DOHH2 (cell line): ENCODE results near the gene DOLK.
"Not testable (repeated sequence)": the region's sequence is repeated elsewhere in the genome, so short reads cannot be mapped to it uniquely, and the experiment has no call there.

ENCODE experiments used
- H3F3A ChIP-seq: fragments of 200-600 bp; sonication (generic), shearing (Covaris generic); 2 replicates; pipeline ENCODE4 v1.6.0; 2016; ENCODE audit warnings: antibody characterized with exemption, mild to moderate bottlenecking; ENCODE audit not compliant: control insufficient read depth, insufficient read depth
- H3K27ac ChIP-seq: fragments of 200-600 bp; sonication (generic); 2 replicates; pipeline ENCODE4 v1.5.1; 2014; ENCODE audit warnings: low read depth, mild to moderate bottlenecking, low read length, moderate library complexity
- H3K27me3 ChIP-seq: fragments of 200-600 bp; sonication (generic); 2 replicates; pipeline ENCODE4 v1.6.1; 2014; ENCODE audit warnings: mild to moderate bottlenecking, low read length, mixed read lengths; ENCODE audit not compliant: control insufficient read depth
- H3K36me3 ChIP-seq: fragments of 200-600 bp; sonication (generic); 2 replicates; pipeline ENCODE4 v1.6.1; 2014; ENCODE audit warnings: mild to moderate bottlenecking, low read length, moderate library complexity, mixed read lengths; ENCODE audit not compliant: control insufficient read depth
- H3K4me1 ChIP-seq: fragments of 200-600 bp; sonication (generic); 2 replicates; pipeline ENCODE4 v1.6.1; 2014; ENCODE audit warnings: mild to moderate bottlenecking, low read length, mixed read lengths; ENCODE audit not compliant: control insufficient read depth
- H3K4me2 ChIP-seq: fragments of 200-600 bp; sonication (generic); 2 replicates; pipeline ENCODE4 v1.6.0; 2014; ENCODE audit warnings: mild to moderate bottlenecking, low read length, moderate library complexity
- H3K4me3 ChIP-seq: fragments of 200-600 bp; sonication (generic); 2 replicates; pipeline ENCODE4 v1.5.1; 2014; ENCODE audit warnings: mild to moderate bottlenecking, low read length, mixed read lengths
- H3K79me2 ChIP-seq: fragments of 200-600 bp; sonication (generic); 2 replicates; pipeline ENCODE4 v1.6.1; 2014; ENCODE audit warnings: mild to moderate bottlenecking, low read length, mixed read lengths; ENCODE audit not compliant: control insufficient read depth
- H3K9me2 ChIP-seq: fragments of 200-600 bp; sonication (generic); replicated peaks from 2 replicates; pipeline ENCODE4 v1.6.1; 2014; ENCODE audit warnings: mild to moderate bottlenecking, low read length, mixed read lengths; ENCODE audit not compliant: control insufficient read depth
- H3K9me3 ChIP-seq: fragments of 200-600 bp; sonication (generic); 2 replicates; pipeline ENCODE4 v1.6.1; 2014; ENCODE audit warnings: antibody characterized with exemption, low read length, mixed read lengths; ENCODE audit not compliant: control insufficient read depth, insufficient read depth
- H4K20me1 ChIP-seq: fragments of 200-600 bp; sonication (generic); 2 replicates; pipeline ENCODE4 v1.6.0; 2014; ENCODE audit warnings: low read depth, mild to moderate bottlenecking, antibody characterized with exemption, low read length, moderate library complexity; ENCODE audit not compliant: control insufficient read depth, insufficient read depth
- EZH2phosphoT487 ChIP-seq: fragments of 200-600 bp; sonication (generic); IDR thresholded peaks from 2 replicates; pipeline ENCODE4 v1.6.1; 2017; ENCODE audit warnings: borderline replicate concordance, mild to moderate bottlenecking, antibody characterized with exemption, low read length, moderate library complexity, mixed read lengths
- TF ChIP-seq, protein P1 (sequence below): fragments of 200-600 bp; sonication (generic); IDR thresholded peaks from one replicate; pipeline ENCODE4 v1.5.1; 2014; ENCODE audit warnings: antibody characterized with exemption, mild to moderate bottlenecking, low read depth, low read length; ENCODE audit not compliant: poor library complexity, severe bottlenecking

DOLK gene

GRCh38 chr9:128946571-128947276, 679 bp downstream of the DOLK start:
- Histone ChIP-seq H3K9me2 (no peaks in the 10 kb centered on the region), H3K4me1 (peaks cover 14% of the 10 kb centered on the region), H3K4me2 (peak overlapping the region; percentile 83), H3K27me3 (no peaks in the 10 kb centered on the region), H3K4me3 (peak overlapping the region; percentile 93), H3K9me3 (no peaks in the 10 kb centered on the region), H3F3A (no peaks in the 10 kb centered on the region; the same call in 1 of the 2 replicates), H3K27ac (no peak overlapping the region), H3K79me2 (peaks cover 49% of the 10 kb centered on the region), H4K20me1 (no peaks in the 10 kb centered on the region), H3K36me3 (peaks cover 28% of the 10 kb centered on the region)
- TF ChIP-seq, protein P1, sequence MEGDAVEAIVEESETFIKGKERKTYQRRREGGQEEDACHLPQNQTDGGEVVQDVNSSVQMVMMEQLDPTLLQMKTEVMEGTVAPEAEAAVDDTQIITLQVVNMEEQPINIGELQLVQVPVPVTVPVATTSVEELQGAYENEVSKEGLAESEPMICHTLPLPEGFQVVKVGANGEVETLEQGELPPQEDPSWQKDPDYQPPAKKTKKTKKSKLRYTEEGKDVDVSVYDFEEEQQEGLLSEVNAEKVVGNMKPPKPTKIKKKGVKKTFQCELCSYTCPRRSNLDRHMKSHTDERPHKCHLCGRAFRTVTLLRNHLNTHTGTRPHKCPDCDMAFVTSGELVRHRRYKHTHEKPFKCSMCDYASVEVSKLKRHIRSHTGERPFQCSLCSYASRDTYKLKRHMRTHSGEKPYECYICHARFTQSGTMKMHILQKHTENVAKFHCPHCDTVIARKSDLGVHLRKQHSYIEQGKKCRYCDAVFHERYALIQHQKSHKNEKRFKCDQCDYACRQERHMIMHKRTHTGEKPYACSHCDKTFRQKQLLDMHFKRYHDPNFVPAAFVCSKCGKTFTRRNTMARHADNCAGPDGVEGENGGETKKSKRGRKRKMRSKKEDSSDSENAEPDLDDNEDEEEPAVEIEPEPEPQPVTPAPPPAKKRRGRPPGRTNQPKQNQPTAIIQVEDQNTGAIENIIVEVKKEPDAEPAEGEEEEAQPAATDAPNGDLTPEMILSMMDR = no peak
- TF ChIP-seq EZH2phosphoT487 = no peak

DNA sequence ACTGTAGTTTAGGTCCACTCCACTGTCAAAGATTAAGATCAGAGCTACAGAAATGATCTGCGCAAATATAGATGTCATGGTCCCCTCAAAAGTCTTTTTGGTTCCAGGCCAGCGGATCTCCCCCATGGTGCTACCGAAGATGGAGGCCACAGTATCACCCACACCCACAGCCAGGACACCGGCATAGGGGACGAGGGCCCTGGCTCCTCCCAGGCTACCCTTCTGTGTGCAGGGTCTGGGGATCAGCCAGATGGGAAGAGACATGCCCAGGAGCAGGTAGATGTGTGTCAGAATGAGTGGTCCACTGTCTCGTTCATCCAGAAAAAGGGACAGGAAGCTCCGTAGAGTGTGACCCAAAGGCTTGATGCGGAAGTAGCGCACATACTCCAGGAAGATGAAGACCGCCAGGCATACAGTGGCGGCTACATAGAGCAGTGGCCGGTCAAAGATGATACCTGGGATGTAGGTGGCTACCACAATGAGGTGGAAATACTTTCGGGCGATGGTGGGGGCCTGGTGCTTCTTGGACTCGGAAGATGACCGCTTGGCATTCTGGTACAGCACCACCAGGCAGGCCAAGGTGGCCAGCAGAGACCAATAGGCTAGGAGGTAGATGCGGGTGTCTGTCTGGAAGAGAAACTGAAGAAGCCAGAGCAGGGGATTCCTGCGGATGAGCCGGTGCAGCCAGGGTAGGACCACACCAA, 1.5 kb downstream of the DOLK start:
- TF ChIP-seq EZH2phosphoT487 = no peak
- TF ChIP-seq, protein P1 = no peak
- Histone ChIP-seq H3K79me2 (peaks cover 49% of the 10 kb centered on the region), H3K4me1 (peaks cover 14% of the 10 kb centered on the region), H4K20me1 (no peaks in the 10 kb centered on the region), H3K36me3 (peaks cover 21% of the 10 kb centered on the region), H3F3A (no peaks in the 10 kb centered on the region; the same call in 1 of the 2 replicates), H3K9me3 (no peaks in the 10 kb centered on the region), H3K27me3 (no peaks in the 10 kb centered on the region), H3K9me2 (no peaks in the 10 kb centered on the region), H3K4me3 (peak overlapping the region; percentile 93; the same call in 1 of the 2 replicates), H3K4me2 (peak overlapping the region; percentile 83), H3K27ac (no peak overlapping the region)

GRCh38 chr9:128944966-128945365, 2.4 kb downstream of the DOLK start:
- peaks cover 12% of the 10 kb centered on the region for H3K36me3 ChIP-seq
- not testable (repeated sequence) for H3K27ac ChIP-seq, H4K20me1 ChIP-seq, H3F3A ChIP-seq, H3K9me3 ChIP-seq, H3K9me2 ChIP-seq, H3K27me3 ChIP-seq, H3K4me3 ChIP-seq, H3K4me2 ChIP-seq
- peaks cover 14% of the 10 kb centered on the region for H3K4me1 ChIP-seq
- peaks cover 39% of the 10 kb centered on the region for H3K79me2 ChIP-seq
